ENCODE measurements around the gene AHDC1. TPM values are rescaled to one million over a fixed set of nuclear protein-coding genes. Genes with fewer than 3 reads are reported as not detected.

The AHDC1 gene
- polyA plus RNA-seq, 1 experiment: 3.0 TPM

- H3K27ac ChIP-seq (ENCODE audit: low read depth, low read length): peak overlapping the region; percentile 77
- ChIA-PET CTCF (interaction anchor here (0.6 to 2.5 kb wide), 11 partner anchors 8 to 458 kb away, joined by 3 to 24 read pairs (median 4); no protein-coding TSS in a partner anchor), POLR2A (interaction anchor here (0.6 to 1.6 kb wide), 7 partner anchors 8 to 29 kb away, joined by 3 to 8 read pairs (median 6); partner anchors contain the start of gene AHDC1)
- no peaks in the 10 kb centered on the region; the same call in 1 of the 2 replicates for H3K9me3 ChIP-seq (ENCODE audit: control insufficient read depth, insufficient read depth, low read length)
- peak; percentile 44 for TF ChIP-seq CTCF (IDR thresholded peaks at IDR 0.05; ENCODE audit: low read depth, low read length)
- peak; percentile 54 for DNase-seq (ENCODE audit: low read depth, low spot score)
- H3K4me3 ChIP-seq (ENCODE audit: low read depth, low read length): peak overlapping the region; percentile 44; the same call in 1 of the 2 replicates
- no peaks in the 10 kb centered on the region for H3K27me3 ChIP-seq (ENCODE audit: control insufficient read depth, insufficient read depth, low read length)
Measured at GRCh38 chr1:27574871-27575831, 28.8 kb downstream of the AHDC1 start.

GRCh38 chr1:27574001-27574781 lies 29.8 kb downstream of the AHDC1 start:
- Histone ChIP-seq H3K27ac (ENCODE audit: low read depth, low read length) (no peak overlapping the region), H3K4me3 (ENCODE audit: low read depth, low read length) (no peak overlapping the region), H3K27me3 (ENCODE audit: control insufficient read depth, insufficient read depth, low read length) (no peaks in the 10 kb centered on the region), H3K9me3 (ENCODE audit: control insufficient read depth, insufficient read depth, low read length) (no peaks in the 10 kb centered on the region; the same call in 1 of the 2 replicates)
- no peak for TF ChIP-seq CTCF (IDR thresholded peaks at IDR 0.05; ENCODE audit: low read depth, low read length)
- ChIA-PET CTCF (interaction anchor here (0.7 to 10.7 kb wide), 7 partner anchors 9 to 457 kb away, joined by 3 to 125 read pairs (median 10); no protein-coding TSS in a partner anchor), POLR2A (interaction anchor here (1.0 to 1.4 kb wide), 4 partner anchors 7 to 27 kb away, joined by 3 to 8 read pairs (median 6); no protein-coding TSS in a partner anchor)
- DNase-seq (ENCODE audit: low read depth, low spot score): no peak

- TF ChIP-seq CTCF (IDR thresholded peaks at IDR 0.05; ENCODE audit: low read depth, low read length): no peak
- Histone ChIP-seq H3K9me3 (ENCODE audit: control insufficient read depth, insufficient read depth, low read length) (no peaks in the 10 kb centered on the region; the same call in 1 of the 2 replicates), H3K27ac (ENCODE audit: low read depth, low read length) (peak overlapping the region; percentile 11), H3K4me3 (ENCODE audit: low read depth, low read length) (no peak overlapping the region), H3K27me3 (ENCODE audit: control insufficient read depth, insufficient read depth, low read length) (no peaks in the 10 kb centered on the region)
- CTCF ChIA-PET: interaction anchor here (0.9 to 10.7 kb wide), 3 partner anchors 17 to 33 kb away, joined by 4 to 125 read pairs (median 6); partner anchors contain the start of gene AHDC1
- POLR2A ChIA-PET: no interaction called here
- DNase-seq (ENCODE audit: low read depth, low spot score): no peak
Measured at GRCh38 chr1:27572679-27573426, 31.1 kb downstream of the AHDC1 start.

- Histone ChIP-seq H3K4me3 (ENCODE audit: low read depth, low read length) (no peak overlapping the region), H3K9me3 (ENCODE audit: control insufficient read depth, insufficient read depth, low read length) (no peaks in the 10 kb centered on the region; the same call in 1 of the 2 replicates), H3K27ac (ENCODE audit: low read depth, low read length) (peak overlapping the region; percentile 11), H3K27me3 (ENCODE audit: control insufficient read depth, insufficient read depth, low read length) (no peaks in the 10 kb centered on the region)
- ChIA-PET POLR2A (no interaction called here), CTCF (interaction anchor here (0.9 to 10.7 kb wide), 3 partner anchors 16 to 34 kb away, joined by 4 to 125 read pairs (median 6); partner anchors contain the start of gene AHDC1)
- no peak for TF ChIP-seq CTCF (IDR thresholded peaks at IDR 0.05; ENCODE audit: low read depth, low read length)
- no peak for DNase-seq (ENCODE audit: low read depth, low spot score)
Measured at GRCh38 chr1:27572019-27572678, 31.8 kb downstream of the AHDC1 start.
